Tibial nerve (tissue), 4 donors: ENCODE measurements around the gene CD247. TPM values are rescaled to one million over a fixed set of nuclear protein-coding genes. Genes with fewer than 3 reads are reported as not detected.

Experiments used
- DNase-seq, 2 donors: peaks; one replicate each; pipeline ENCODE4 v3.0.0-alpha.2; 2019; ENCODE audit warnings: low spot score in 2 of 2
- H3K27ac ChIP-seq, 4 donors: fragments of 200-600 bp; sonication (generic) in 3 of 4; one replicate each; pipeline ENCODE4 v1.5.1; 2017 to 2019; ENCODE audit warnings: mild to moderate bottlenecking in 1 of 4
- H3K27me3 ChIP-seq, 2 donors: fragments of 200-600 bp; sonication (generic) in 1 of 2; one replicate each; pipeline versions ENCODE4 v1.5.1 to v1.6.0; 2017 to 2019
- H3K36me3 ChIP-seq, 3 donors: fragments of 200-600 bp; sonication (generic); one replicate each; pipeline ENCODE4 v1.5.1; 2018 to 2019
- H3K4me1 ChIP-seq, 4 donors: fragments of 200-600 bp; sonication (generic) in 3 of 4; one replicate each; pipeline ENCODE4 v1.5.1; 2017 to 2019
- H3K4me3 ChIP-seq, 4 donors: fragments of 200-600 bp; sonication (generic) in 3 of 4; one replicate each; pipeline ENCODE4 v1.5.1; 2017 to 2019; ENCODE audit warnings: mild to moderate bottlenecking in 1 of 4, moderate library complexity in 1 of 4
- H3K9me3 ChIP-seq, 4 donors: fragments of 200-600 bp; sonication (generic) in 3 of 4; one replicate each; pipeline ENCODE4 v1.5.1; 2017 to 2019
- CTCF ChIP-seq, 5 experiments: fragments of 200-600 bp in 3 of 5; fragments of 450-650 bp in 2 of 5; sonication (generic) in 3 of 5; IDR thresholded peaks; one replicate each; pipeline ENCODE4 v1.5.1; 2016 to 2019; ENCODE audit warnings: antibody characterized with exemption in 5 of 5, mild to moderate bottlenecking in 3 of 5, moderate library complexity in 2 of 5
- EP300 ChIP-seq, 2 donors: sonication (generic); formaldehyde crosslinking; IDR thresholded peaks; one replicate each; pipeline ENCODE4 v1.6.1; 2017; ENCODE audit warnings: antibody characterized with exemption in 2 of 2, mild to moderate bottlenecking in 1 of 2
- POLR2A ChIP-seq, 2 donors: fragments of 450-650 bp; IDR thresholded peaks; one replicate each; pipeline ENCODE4 v1.6.1; 2017; ENCODE audit warnings: antibody characterized with exemption in 2 of 2, mild to moderate bottlenecking in 2 of 2, moderate library complexity in 2 of 2
- WGBS, 2 donors: methylation state at CpG; one replicate each; pipeline ENCODE4 v1.1.5; 2018; 5-methylcytosine and 5-hydroxymethylcytosine counted together
- total RNA-seq, 4 donors: library from RNA; depleted of rRNA; stranded (reverse); fragments of >200 nt; gene quantifications; one replicate each; pipeline ENCODE4 v1.1.0, GENCODE V29; 2016

Gene CD247
- total RNA-seq, 4 donors from 2014 or later: 1.2 to 1.5 (median 1.4) TPM; not detected in 1

GRCh38 chr1:167454894-167455785 lies 63.2 kb downstream of the CD247 start:
- peak overlapping the region; percentile 65 to 88 (median 84) for H3K4me3 ChIP-seq
- peak; percentile 37 to 40 for DNase-seq
- TF ChIP-seq EP300 (IDR thresholded peaks at IDR 0.05) (peak in 1 of 2 donors; percentile 4), CTCF (IDR thresholded peaks at IDR 0.05) (no peak), POLR2A (IDR thresholded peaks at IDR 0.05) (peak in 1 of 2 donors; percentile 7)
- no peaks in the 10 kb centered on the region for H3K9me3 ChIP-seq
- WGBS, 2 donors: 0 to 3% methylated on average over 16 to 62 of the region's 85 CpGs
- H3K4me1 ChIP-seq: peaks cover 0 to 7% (median 0%) of the 10 kb centered on the region in 4 donors
- H3K36me3 ChIP-seq: no peaks in the 10 kb centered on the region
- H3K27me3 ChIP-seq: no peaks in the 10 kb centered on the region
- H3K27ac ChIP-seq: peak overlapping the region; percentile 43 to 90 (median 81)

GRCh38 chr1:167454304-167454893 lies 63.9 kb downstream of the CD247 start:
- WGBS, 2 donors: 28 to 42% methylated on average over 11 to 19 of the region's 19 CpGs
- H3K36me3 ChIP-seq: no peaks in the 10 kb centered on the region
- no peaks in the 10 kb centered on the region for H3K9me3 ChIP-seq
- peak overlapping the region; percentile 65 to 88 (median 84) for H3K4me3 ChIP-seq
- TF ChIP-seq CTCF (IDR thresholded peaks at IDR 0.05) (no peak), POLR2A (IDR thresholded peaks at IDR 0.05) (no peak), EP300 (IDR thresholded peaks at IDR 0.05) (no peak)
- peaks cover 0 to 7% (median 0%) of the 10 kb centered on the region in 4 donors for H3K4me1 ChIP-seq
- no peaks in the 10 kb centered on the region for H3K27me3 ChIP-seq
- DNase-seq: no peak
- H3K27ac ChIP-seq: peak overlapping the region in 3 of 4 donors; percentile 78 to 90 (median 84)

- WGBS, 2 donors: 81 to 87% methylated on average over 6 of the region's 6 CpGs
- Histone ChIP-seq H3K36me3 (no peaks in the 10 kb centered on the region), H3K27ac (no peak overlapping the region), H3K27me3 (no peaks in the 10 kb centered on the region), H3K4me3 (no peak overlapping the region), H3K9me3 (no peaks in the 10 kb centered on the region), H3K4me1 (peaks cover 0 to 7% (median 0%) of the 10 kb centered on the region in 4 donors)
- no peak for TF ChIP-seq EP300 (IDR thresholded peaks at IDR 0.05)
- TF ChIP-seq CTCF (IDR thresholded peaks at IDR 0.05): no peak
- no peak for TF ChIP-seq POLR2A (IDR thresholded peaks at IDR 0.05)
- no peak for DNase-seq
Observed at GRCh38 chr1:167453123-167453522, 65.2 kb downstream of the CD247 start.

- 76 to 78% methylated on average over 8 of the region's 8 CpGs for WGBS, 2 donors
- no peak for DNase-seq
- Histone ChIP-seq H3K4me1 (peaks cover 0 to 7% (median 0%) of the 10 kb centered on the region in 4 donors), H3K9me3 (no peaks in the 10 kb centered on the region), H3K36me3 (no peaks in the 10 kb centered on the region), H3K27ac (no peak overlapping the region), H3K4me3 (no peak overlapping the region), H3K27me3 (no peaks in the 10 kb centered on the region)
- no peak for TF ChIP-seq CTCF (IDR thresholded peaks at IDR 0.05)
- TF ChIP-seq EP300 (IDR thresholded peaks at IDR 0.05): no peak
- no peak for TF ChIP-seq POLR2A (IDR thresholded peaks at IDR 0.05)
Observed at GRCh38 chr1:167452483-167452882, 65.8 kb downstream of the CD247 start.

- TF ChIP-seq EP300 (IDR thresholded peaks at IDR 0.05): no peak
- no peak for TF ChIP-seq CTCF (IDR thresholded peaks at IDR 0.05)
- no peak for TF ChIP-seq POLR2A (IDR thresholded peaks at IDR 0.05)
- Histone ChIP-seq H3K9me3 (no peaks in the 10 kb centered on the region), H3K4me3 (no peak overlapping the region), H3K36me3 (no peaks in the 10 kb centered on the region), H3K4me1 (no peaks in the 10 kb centered on the region), H3K27ac (no peak overlapping the region), H3K27me3 (no peaks in the 10 kb centered on the region)
- DNase-seq: no peak
- 76 to 77% methylated on average over 5 of the region's 5 CpGs for WGBS, 2 donors
Observed at GRCh38 chr1:167450843-167451242, 67.5 kb downstream of the CD247 start.
